GM18909 (cell line): ENCODE results near the gene LRRC74A.

ENCODE experiments used
- ATAC-seq: cut with Tn5 transposase; IDR thresholded peaks from one replicate; pipeline ENCODE4 v1.9.1; 2021; ENCODE audit warnings: mild to moderate bottlenecking; ENCODE audit not compliant: unreplicated experiment, poor library complexity

Gene LRRC74A

DNA sequence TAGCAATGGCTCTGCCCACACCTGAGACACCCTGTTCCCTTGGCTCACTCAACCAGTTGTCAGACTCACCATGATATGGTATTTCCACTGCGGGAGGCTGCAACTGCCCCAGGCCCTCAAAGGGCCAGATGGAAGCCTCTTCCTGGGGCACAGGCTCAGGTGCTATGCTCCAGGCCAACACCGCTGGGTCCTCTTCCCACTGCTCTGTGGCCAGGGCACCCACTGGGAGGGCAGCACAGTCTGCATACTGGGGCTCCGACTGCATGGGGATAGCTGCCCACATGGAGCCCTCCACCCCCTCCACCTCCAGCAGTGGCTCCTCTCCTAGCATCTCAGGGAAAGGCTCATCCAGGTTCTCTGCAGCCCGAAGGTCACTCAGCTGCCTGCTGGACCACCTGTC is 17.2 kb upstream of the LRRC74A start:
- no peak for ATAC-seq

DNA sequence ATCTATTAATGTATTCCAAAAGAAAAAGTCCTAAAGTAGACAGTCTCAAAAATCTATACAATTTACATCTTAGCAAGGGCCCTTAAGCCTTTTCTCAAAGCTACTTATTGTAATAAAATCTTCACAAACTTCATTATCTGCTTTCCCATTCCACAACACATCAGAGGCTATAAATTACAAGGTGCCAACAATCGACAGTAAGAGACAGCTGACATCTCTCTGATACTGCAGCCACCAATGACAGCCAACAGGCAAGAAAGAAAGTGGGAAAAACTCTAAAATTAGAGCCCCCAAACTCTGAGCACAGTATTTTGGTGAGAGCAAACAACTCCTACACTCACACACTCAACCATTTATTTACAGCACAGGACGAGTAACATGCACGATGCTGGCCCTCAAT is 15.7 kb upstream of the LRRC74A start:
- no peak for ATAC-seq

DNA sequence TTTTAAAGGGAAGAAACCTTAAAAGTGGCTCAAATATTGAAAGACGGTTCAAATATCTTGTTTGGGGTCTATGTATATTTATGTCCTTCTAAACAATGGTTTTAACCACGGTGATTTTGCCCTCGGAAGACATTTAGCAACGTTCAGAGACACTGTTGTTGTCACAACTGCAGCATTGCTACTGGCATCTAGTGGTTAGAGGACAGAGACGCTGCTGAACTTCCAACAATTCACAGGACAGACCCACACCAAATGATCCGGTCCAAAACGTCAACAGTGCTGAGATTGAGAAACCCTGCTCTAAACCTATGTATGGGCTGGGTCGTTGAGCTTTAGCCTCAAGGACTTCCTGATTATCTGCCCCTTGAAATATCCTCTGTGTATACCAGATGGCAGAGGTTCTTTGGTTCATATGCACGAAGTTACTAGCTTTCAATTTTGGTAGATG is 15.2 kb upstream of the LRRC74A start:
- no peak for ATAC-seq

DNA sequence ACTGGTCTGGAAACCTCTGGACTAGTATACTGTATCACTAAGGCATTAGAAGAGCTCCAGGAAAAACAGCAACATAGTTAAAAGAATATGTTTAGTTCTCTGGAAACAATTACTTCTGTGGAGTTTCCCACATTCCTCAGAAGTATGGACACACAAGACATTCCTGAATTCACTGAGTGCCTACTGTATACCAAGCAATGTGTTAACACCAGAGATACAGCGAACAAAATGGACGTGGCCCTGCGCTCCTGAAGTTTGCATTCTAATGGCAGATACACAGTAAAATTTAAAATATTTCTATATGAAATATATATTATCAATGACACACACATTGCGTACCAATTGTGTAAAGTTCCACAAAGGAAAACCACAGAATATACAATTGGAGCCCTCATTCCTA is 14.6 kb upstream of the LRRC74A start:
- ATAC-seq, result no peak

DNA sequence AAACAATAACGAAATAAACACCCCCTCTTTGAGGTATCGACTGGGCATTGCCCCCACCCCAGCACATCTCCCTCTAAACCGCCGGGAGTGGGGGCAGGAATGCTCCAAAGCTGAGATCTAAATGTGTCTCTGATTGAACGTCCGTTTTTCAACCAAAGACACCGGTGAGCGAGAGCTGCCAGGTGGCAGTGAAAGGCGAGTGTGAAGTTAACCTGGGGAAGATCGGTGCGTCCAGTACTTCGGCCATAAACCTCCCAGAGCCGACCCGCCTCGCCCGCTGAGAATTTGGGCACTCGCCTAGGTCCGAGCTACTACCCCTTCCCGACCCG is 14.2 kb upstream of the LRRC74A start:
- ATAC-seq, result peak; percentile 22

DNA sequence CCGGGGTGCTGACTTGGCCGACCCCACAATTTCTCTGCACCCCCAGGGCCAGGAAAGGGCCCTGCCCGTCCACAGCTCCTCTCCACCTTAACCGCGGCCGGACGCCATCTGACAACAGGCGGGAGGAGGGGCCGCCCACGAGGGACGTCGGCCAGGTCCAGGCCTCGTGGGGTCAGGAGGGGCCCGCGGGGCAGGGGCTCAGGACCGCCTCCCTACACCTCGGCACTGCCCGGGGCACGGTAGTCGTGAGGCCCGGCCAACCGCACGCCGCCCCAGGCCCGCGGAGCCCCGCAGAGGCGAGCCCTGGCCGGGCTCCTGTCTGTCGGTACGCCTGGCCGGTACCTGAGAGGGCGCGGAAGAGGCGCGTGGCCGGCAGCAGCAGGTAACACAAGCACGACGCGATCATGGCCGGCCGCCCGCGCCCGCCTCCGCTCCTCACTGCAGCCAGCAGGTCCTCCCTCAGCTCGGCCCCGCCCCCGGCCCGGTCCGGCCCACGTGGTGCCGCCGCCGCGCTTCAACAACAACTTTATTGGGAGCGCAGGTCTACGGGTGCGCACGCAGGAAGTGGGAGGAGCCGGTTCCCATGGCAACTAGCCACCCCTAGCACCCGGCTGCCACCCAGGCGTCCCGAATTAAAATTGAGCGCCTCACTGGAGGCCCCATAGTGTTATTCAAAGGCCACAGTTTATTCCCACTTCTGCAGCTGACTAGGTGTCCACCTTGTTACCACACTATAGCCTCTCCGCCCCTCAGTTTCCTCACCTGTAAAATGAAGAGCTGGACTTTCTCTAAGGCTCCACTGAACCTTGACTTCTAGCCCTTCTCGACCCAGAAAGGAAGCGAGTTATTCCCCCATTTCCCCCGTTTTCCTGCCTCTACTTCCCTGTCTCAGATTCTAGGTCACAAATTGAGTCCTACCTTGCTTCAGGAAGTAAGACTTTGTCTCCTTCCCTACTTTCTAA is 13.5 kb upstream of the LRRC74A start, which contains the start of gene ANGEL1:
Gene ANGEL1, minus strand, starts transcription at position 461 of the 962 bp plus-strand sequence. Its CDS starts 55 bp downstream, at position 406.
- peak; percentile 85 for ATAC-seq

DNA sequence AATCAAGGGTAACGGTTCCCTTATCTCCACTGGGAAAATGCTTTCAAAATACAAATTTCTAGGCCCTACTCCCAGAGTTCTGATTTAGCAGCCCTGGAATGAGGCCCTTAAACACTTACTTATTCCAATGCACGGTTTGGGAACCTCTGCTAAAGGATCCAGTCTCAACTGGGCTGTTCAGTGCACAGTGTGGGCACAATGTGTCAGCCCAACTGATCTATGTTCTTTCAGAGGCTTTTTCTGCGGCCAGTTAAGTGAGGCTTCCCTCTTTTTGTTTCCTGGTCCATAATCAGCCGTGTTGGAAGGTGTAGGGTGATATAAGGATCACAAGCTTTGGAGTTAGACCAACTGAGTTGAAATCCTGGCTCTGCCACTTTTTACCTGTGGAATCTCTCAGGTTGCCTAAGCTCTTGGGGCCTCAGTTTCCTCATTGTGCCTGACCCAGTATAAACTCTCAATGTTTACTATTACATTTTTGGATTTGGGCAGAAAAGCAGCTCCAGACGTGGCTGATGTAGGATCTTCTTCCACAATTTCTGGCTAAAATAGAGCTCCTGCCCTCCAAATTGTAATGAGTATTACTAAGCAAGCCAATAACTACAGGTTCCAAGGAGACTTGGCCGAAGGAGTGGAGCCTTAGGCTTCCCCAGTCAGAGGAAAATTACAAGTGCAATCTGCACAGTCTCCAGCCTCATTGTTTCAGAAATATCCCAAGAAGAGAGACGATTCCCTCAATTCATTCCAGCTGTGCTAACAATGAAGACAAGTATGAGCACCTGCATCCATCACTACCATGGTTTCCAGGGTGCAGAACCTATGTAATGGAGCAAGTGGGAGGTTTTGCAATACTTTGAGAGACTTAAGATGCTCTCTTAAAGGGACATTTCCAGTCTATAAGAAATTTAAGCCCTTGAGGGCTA is 11.2 kb upstream of the LRRC74A start:
- ATAC-seq, result no peak

DNA sequence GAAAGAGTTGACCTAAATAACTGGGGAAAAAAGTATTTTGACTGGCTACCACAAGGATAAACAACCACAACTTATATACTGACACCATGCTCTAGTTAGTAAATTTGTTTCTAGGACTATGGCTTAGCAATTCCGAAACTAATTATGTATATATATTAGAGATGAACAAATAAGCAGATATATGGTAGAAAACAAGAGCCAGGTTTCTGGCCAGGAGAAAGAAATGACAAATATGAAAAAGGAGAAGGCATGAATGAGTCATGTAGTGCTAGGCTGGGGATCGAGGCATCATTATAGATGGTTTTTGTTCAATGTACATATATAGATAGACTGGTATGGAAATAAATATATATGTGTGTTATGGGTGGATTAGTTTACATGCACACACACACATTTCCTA is 5.5 kb upstream of the LRRC74A start:
- ATAC-seq, result no peak

DNA sequence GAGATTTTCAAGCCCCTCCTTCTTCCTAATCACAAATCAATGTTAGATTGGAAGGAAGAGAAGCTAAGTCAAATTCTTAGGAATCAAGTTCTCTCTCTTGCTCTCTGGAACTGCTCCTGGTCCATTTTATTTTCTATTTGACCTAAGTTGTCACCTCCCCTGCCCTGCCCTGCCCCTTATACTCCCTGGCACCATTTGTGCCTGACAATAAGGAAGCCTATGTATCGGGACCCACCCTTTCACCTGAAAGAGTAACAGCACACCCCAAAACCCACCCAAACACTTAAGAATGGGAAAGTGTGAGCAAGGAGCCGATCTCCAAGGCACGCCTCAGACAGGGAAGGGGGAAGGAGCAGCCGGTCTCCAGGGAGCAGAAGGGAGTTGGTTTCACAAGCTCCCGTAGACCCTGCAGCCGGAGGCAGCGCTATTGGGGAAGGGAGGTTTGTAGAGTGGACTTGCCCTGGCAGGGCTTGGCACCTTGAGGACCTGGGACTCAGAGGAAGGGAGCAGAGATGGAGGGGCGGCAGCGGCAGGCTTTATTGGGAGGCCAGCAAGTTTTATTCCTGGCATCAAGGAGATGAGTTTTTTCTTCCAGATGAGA is 1.6 kb downstream of the LRRC74A start:
- ATAC-seq, result no peak

DNA sequence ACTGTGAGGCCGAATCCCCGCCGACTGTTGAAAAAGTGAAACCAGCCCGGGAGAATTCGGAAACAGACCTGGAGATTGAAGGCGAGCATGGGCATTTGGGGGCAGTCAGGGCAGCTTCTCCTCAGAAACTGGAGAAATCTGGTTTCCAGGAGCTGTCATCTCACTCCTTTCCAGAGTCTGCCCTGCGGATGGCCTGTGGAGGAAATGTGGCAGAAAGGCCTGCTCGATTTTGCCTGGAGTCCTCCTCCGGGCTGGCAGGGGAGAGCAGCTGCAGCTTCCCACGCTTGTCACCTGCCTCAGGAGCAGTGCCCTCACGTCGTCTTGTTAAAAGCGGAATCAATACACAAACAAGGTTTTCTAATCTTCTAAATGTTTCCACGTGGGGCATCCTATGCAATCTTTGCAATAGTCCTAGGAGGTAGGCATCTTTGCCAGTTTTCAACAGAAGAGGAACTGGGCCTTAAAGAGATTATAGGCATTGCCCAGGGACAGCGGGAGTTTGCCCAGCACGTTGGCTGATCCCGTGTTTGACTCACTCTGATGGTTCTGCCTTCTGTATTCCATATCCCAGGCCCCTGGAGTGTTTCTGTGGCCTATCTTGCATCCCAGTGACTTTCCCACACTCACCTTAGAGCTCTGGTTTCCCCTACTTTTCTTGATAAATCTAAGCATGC is 2.3 kb downstream of the LRRC74A start:
- no peak for ATAC-seq

DNA sequence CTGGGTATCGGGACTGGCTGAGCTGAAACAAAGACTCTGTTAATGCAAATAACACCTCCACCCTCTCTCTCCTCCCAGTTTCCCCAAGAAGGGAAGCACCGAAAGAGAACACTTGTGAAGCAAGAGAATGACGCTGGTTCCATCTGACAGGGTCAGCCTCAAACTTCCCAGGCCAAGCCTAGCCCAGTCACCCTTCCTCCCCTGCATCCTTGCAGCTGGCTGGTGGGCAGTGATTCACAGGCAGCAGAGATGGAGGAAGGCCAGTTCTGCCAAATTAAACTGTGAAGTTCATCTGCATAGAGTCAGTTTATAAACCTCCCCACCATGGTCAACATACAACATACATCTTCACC is 2.8 kb downstream of the LRRC74A start:
- no peak for ATAC-seq

DNA sequence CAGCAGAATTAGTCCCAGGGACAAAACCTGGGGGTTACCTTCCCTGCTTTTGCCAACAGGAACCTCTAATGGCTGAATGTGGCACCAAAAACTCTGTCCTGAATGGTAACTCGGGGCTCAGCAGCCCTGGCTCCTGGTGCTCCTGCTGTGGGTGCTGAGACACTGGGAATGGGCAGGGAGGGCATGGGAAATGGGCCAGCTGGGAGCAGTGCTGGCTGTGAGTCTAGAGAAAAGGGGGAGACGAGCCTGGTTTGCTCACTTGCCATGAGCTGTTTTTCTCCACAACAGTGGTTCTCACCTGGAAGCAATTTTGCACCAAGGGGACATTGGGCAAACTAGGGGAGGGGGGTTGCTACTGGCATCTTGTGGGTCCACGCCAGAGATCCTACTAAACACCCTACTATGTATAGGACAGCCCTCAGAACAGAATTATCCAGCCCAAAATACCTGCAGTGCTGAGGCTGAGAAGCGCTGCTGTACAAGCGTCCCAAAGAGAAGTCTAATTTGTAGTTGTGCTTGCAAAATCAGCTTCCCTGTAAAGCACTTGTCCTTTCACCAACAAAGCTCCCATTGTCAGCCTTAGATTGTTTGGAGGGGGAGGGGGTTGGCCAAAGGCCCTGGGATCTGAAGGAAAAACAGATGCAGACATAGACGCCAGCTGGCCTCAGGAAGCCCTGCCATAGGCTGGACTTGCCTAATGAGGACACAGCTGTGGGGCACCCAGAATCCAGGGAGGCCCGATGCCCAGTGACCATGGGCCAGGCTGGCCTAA is 3.6 kb downstream of the LRRC74A start:
- ATAC-seq, result no peak

DNA sequence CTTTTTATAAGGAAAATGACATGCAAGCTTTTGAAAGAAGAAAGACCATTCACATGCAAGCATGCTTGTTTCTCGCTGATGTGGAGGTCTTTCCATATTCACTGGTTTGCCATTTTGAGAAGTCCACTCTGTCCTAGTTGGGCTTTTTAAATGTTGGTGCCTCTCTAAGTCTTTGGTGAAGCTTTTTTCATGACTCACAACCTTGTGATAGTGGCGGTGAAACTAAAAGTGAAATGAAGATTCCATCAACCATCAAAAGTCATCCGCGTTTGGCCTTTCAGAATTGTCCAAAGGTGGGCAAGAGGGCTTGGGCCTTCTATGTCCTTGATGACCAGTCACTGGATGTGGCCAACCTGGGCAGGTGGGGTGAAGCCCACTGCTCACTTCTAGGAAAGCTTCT is 4.3 kb downstream of the LRRC74A start:
- no peak for ATAC-seq

DNA sequence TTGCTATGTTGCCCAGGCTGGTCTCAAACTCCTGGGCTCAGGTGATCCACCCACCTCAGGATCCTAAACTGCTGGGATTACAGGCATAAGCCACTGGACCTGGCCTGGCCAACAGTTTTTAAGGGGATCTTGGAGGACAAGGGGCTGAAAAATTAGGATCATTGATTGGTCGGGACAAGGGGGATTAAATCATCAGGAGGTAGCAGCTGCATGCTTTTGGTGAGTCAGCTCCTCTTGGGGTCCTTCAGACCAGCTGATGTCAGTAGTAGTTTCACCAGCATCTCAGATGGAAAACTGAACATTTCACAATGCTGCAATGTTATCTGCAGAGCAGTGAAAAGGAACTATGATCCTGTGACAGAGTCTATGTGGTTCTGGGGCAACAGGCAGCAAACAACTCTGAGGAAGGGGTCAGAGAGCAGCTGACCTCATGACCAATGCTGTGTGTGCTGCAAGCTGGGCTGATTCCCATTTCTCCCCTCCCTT is 6.3 kb downstream of the LRRC74A start:
- ATAC-seq, result no peak

DNA sequence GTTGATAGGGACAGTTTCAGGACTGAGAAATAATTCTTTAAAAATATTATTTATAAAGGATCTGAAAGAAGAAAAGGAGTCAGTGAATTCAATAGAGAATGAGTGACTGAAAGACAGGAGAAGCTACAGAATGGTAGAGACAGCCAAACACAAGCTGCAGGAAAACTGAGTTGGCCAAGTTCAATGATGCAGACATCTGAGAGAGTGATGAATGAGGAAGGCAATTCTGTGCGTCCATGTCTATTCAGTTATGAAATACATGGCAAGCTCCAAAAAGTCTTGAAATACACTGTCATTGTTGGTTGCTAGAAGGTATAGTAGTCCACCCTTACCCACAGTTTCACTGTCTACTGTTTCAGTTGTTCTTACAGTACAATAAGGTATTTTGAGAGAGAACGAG is 6.8 kb downstream of the LRRC74A start:
- ATAC-seq, result no peak

DNA sequence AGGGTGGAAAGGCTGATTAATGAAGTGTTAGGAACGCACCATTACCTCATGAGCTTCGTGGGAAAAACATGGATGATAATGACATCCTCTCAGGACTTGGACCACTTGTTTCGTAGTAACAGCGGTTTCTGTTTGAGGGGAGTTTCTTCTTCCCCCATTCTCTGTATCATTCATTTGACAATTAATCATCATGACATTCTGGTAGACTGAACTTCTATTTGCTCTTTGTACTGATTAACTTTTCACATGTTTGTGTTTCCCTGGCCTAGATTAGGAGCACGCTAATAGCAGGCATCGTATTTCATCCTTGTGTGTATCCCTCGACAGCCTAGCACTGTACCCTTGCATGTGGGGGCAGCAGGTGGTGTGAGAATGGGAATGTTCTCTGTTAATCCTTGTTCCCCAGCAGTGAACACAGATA is 8.0 kb downstream of the LRRC74A start:
- ATAC-seq, result no peak

DNA sequence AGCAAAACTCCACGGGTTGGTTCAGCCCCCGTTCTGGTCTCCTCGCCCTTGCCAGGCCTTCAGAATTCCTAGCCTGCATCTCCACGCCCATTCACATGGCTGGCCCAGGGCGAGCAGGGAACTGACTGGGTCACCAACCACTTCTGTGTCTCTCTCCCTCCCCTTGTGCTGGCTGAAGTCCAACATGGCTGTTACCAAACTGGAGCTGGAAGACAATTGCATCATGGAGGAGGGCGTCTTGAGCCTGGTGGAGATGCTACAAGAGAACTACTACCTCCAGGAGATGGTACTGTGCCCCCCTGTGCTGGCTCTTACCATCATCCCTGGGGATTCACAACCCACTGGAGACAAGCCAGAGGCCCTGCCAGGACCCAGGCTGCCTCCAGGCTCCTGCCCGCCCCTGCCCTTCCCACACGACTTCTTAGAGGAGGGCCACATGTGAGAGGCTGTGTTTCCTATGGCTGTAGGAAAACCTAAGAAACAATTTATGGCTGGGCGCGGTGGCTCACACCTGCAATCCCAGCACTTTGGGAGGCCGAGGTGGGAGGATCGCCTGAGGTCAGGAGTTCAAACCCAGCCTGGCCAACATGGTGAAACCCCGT is 9.9 kb downstream of the LRRC74A start:
- ATAC-seq, result no peak

DNA sequence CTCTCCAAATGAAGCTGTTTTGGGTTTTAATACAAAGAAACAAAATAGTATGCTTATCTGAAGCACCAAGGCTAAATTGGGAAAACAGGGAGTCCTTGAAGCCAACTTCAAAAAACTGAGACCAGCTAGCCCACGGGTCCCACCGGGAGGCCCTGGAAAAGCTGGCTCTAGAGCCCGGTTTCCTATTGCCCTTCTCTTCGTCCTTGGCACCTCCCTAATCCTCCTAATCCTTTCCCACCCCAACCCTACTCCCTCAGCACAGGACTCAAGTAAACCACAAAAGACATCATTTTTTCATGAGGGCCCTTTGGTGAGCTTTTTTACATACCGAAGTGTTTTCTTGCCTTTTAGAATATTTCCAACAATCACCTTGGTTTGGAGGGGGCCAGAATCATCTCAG is 11.3 kb downstream of the LRRC74A start:
- no peak for ATAC-seq

DNA sequence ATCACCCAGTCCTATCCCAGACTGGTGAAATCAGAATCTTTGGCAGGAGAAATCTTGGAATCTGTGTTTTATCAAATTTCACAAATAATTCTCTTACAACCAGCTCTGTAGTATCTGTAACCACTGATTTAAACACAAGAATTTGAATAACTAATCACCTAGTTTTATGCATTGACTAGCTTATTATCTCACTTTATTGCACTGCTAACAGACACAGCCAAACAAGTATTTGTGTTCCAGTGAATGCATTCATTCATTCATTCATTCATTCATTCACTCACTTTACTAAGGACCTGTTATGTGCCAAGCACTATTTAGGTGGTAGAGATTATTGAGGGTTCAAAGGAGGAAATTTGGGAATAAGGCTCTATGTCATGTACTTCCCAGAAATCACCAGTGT is 16.2 kb downstream of the LRRC74A start:
- ATAC-seq, result no peak
